Left ventricle myocardium superior (tissue), 1 donor: ENCODE measurements around the gene KIF26A. TPM values are rescaled to one million over a fixed set of nuclear protein-coding genes. Genes with fewer than 3 reads are reported as not detected.

Experiments
- ATAC-seq: fragments of 200-7000 bp; cut with Tn5 transposase; one replicate; pipeline ENCODE4 v1.9.1; 2020; ENCODE audit warnings: mild to moderate bottlenecking, moderate library complexity
- DNase-seq: peaks from one replicate; pipeline ENCODE4 v3.0.0-alpha.2; 2020
- intact Hi-C: fragments of 100-400 bp; cut with micrococcal nuclease; formaldehyde crosslinking; loops from one replicate; pipeline ENCODE4 v1.11.0; 2022
- long read RNA-seq: library from polyadenylated mRNA; unstranded; transcript quantifications from one replicate; pipeline ENCODE4 v2.0.0, GENCODE V29; 2021
- total RNA-seq: library from RNA; stranded (reverse); fragmentation: NEBNext Ultra II Directional; extraction: Animal tissue kit (Norgen Biotek cat#: 25700); gene quantifications from one replicate; pipeline ENCODE4 v1.2.1, GENCODE V29; 2021
- donor health status: DM: no; HTN: yes; CAD: no; lungs with severe emphysema.

The KIF26A gene
- total RNA-seq, result 6.0 TPM
- long read RNA-seq, partial matches to known transcripts, result 23 of 24 reads
- long read RNA-seq, other reads (novel, unspliced or antisense), result 1 of 24 reads

- DNase-seq, result peak; percentile 68
- peak; percentile 74 for ATAC-seq
- intact Hi-C loops, result loop anchor here (5.0 to 10.0 kb wide), 2 partner anchors 63 to 424 kb away; no protein-coding TSS in a partner anchor
Measured at GRCh38 chr14:104138098-104138717, at the start of gene KIF26A. Gene KIF26A (plus strand): TSS chr14:104138587. CDS start chr14:104138723, 136 bp downstream.

- intact Hi-C loops, result no loop called here
- ATAC-seq (no peak), DNase-seq (peak; percentile 23)
Measured at GRCh38 chr14:104090071-104090748, 48.2 kb upstream of the KIF26A start.

DNA sequence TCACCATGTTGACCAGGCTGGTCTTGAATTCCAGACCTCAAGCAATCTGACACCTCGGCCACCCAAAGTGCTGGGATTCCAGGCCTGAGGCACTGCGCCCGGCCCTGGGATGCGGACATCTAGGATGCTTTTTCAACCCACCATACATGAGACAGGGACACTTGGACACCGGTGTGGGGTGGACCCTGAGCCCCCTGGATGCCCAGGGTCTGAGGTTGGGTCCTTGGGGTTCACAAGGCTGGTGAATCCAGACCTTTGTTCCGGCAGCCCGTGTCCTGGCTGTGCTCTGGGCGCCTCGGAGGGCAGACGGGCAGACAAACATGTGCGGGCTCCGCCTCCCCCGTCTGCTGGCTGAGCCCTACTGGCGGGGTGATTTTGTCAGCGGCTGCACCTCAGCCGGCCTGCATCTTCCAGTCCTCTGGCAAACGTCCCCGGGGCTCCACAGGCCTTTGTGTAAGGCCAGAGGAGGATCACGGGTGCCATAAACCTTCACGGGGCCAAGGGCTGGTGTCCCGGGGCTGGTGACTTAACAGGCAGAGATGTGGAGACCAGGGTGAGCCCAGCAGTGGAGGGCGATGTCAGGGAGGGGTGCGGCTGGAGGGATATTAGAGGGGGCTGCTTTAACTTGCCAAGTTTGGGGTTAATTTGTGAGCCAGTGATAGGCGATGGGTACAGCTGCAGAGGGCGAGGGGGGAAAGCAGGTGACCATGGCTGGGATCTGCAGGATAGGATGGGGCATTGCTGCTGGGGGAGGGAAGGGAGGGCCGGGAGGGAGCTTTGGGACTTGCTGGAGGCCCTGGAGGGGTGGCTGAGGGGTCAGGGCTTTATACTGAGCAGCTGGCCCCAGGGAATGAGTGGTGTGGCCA lies 47.1 kb upstream of the KIF26A start:
- ATAC-seq (no peak), DNase-seq (peak; percentile 62)
- intact Hi-C loops, result no loop called here

- ATAC-seq (no peak), DNase-seq (peak; percentile 31)
- intact Hi-C loops, result no loop called here
Measured at GRCh38 chr14:104091927-104092771, 46.2 kb upstream of the KIF26A start.

DNA sequence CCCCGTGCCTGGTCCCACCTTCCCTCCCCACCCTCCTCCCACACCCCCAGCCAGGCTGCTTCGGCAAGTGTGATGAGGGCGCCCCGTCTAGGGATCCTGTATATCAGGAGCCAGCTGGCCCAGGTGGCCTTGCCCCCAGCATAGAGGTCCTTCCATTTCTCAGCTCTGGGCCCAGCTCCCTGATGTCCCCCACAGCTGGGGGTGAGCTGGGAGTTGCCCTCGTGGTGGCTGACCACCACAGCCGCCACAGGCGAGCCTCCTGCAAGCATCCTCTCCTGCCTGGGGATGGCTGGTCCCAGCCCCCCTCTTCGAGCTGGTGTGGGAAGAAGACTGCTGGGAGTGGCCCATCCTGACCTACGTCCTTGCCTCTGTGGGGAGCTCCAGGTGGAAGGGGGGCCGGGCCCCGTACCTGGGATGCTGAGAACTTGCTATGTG lies 45.4 kb upstream of the KIF26A start:
- intact Hi-C loops, result no loop called here
- DNase-seq (no peak), ATAC-seq (no peak)

- intact Hi-C loops, result no loop called here
- DNase-seq, result peak; percentile 26
- ATAC-seq, result peak; percentile 13
Measured at GRCh38 chr14:104093366-104094055, 44.9 kb upstream of the KIF26A start.

GRCh38 chr14:104094056-104094708 lies 44.2 kb upstream of the KIF26A start:
- intact Hi-C loops, result no loop called here
- DNase-seq (peak; percentile 24), ATAC-seq (no peak)

DNA sequence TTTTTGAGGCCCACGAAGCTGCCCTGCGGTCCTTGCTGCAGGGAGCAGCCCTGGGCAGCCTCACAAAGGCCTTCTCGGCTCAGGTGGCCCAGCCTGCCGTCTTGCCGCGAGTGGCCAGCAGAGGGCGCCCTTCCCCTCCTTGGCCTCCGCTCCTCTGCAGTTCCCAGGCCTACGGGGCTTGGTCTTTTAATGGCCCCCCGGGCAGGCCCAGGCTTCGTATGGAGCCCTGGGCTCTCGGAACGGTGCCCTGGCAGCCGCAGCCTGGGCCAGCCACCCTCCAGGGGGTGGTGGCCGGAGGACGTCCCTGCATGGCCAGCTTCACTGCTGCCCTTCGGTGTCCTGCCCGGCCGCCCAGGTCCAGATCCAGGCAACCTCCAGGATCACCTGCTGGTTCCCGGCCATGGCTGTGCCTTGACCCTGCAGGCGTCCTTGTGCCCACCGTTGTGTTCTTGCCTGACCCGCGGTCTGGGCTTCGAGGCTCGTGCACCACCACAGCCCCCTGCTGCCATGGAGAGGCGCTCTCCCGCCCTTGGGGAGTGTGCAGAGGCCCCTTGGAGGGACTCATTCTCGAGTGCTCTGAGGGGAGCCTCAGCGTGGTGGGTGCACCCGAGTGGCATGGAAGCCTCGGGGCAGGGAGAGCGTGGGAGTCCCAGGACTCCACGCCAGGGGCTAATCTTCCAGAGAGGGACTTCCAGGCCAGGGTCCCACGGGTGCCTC lies 43.5 kb upstream of the KIF26A start:
- DNase-seq (peak; percentile 73), ATAC-seq (peak; percentile 64)
- intact Hi-C loops, result no loop called here

- no peak for ATAC-seq
- intact Hi-C loops, result no loop called here
- peak; percentile 24 for DNase-seq
Measured at GRCh38 chr14:104095426-104096310, 42.7 kb upstream of the KIF26A start.

DNA sequence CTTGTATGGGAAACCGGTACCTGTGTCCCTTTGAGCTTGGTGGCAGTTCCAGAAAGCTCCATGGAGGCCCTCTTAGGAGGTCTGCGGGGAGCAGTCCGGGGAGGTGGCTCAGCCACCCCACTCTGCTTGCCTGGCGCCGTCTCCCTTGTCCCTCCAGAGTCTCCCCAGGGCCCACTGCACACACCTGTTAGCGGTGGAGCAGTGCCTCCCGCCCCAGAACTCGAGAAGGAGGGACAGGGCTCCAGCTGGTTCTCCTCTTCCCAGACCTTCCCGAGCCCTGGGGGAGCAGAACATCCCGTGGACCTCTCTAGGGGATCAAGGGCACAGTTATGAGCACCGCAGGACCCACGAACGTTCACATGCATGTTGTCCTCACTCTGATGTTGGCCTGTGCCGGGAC lies 42.1 kb upstream of the KIF26A start:
- DNase-seq, result peak; percentile 14
- intact Hi-C loops, result no loop called here
- no peak for ATAC-seq

DNA sequence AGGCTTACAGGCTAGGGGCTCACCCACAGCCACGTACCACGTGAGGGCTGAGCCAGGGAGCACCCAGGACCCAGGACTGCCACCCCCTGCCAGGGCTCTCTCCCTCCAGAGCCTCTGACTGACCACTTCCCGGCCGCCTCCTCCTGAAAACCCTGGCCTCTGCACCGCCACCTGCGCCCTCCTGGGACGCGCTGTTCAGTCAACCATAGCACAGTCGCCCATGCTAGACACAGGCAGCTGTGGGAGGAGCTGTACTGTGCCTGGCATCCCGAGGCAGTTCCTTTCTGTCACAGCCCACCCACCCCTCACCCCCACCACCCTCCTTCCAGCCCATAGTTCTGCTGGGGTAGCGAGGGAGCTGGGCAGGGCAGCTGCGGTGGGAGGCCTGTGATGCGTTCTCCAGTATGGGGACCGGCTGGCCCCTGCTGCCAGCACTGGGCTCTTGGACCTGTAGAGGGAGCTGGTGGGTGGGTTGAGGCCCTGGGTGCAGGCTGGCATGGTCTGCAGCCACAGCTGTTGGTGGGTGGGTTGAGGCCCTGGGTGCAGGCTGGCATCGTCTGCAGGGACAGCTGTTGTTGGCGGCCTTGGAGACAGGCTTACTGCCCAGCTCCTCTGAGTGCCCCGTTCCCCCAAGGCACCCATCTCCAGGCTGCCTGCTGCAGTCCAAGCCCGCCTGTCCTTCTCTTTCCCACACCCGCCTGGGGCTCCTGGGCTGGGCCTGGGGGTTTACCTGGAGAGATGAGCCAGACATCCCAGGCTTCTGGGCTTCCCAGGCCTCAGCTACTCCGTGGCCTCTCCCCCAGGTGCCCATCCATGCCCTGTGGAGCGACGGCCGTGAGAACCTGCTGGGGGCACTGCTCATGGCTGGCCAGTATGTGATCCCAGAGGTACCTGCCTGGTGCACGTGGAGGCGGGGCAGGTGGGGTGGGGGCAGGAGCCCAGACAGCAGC lies 41.4 kb upstream of the KIF26A start:
- no peak for ATAC-seq
- intact Hi-C loops, result no loop called here

GRCh38 chr14:104098272-104099095 lies 39.9 kb upstream of the KIF26A start:
- intact Hi-C loops, result no loop called here
- DNase-seq, result peak; percentile 15
- ATAC-seq, result no peak

More for the DNA sequence above, 41.4 kb upstream of the KIF26A start:
- peak; percentile 11 for DNase-seq

DNA sequence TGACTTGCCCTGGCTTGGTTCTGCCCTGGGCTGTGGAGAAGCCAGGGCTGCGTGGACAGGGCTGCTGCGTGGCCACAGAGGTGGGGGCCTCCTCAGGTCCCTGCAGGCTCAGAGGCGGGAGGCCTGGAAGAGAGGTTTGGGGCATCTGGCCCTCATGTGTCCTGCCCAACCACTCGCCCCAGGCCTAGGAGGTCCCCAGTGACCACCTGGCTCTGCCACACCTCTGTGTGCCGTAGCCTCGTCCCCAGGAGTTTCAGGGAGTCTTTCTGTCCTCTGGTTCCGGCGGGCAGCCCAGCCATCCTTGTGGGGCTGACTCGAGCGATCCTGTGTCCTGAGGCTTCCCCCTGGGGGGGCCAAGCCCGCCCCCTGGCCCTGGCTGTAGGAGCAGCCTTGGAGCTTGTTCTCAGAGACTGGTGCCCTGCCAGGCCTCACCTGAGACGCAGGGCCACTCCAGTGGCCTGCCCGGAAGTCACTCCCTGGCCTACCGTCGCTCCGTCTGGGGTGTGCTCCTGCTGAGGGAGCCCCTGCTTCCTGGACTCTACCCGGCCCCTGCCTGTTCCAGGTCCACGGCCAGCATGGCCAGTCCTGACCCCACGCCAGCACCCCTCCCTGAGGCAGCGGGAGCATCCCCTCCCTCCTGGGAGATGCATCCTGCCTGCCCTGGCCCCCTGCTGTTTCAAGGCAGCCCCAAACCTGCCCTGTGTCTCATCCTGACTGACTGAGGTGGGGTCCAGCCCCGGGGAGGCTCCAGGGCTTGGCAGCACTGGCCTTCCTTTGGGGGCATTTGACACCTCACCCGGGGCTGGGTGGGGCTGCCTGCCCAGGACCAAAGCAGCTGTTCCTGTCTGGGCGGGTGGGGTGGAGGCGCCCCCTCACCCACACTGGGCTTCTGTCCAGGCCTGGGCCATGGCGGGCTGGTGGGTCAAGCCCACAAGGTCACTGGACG lies 39.0 kb upstream of the KIF26A start:
- ATAC-seq (no peak), DNase-seq (peak; percentile 24)
- intact Hi-C loops, result no loop called here
